Panc1 (cell line): ENCODE data around the gene APOB. TPM values are rescaled to one million over a fixed set of nuclear protein-coding genes. Genes with fewer than 3 reads are reported as not detected.

Source experiments
- ATAC-seq: fragments of 200-7000 bp; cut with Tn5 transposase; 2 replicates; pipeline ENCODE4 v1.9.1; 2020; ENCODE audit warnings: mild to moderate bottlenecking, moderate library complexity
- BruUV-seq: library from RNA; stranded (reverse); fragments of 400-500 nt; replicated peaks from 2 replicates; lab custom pipeline; 2021; lab: Mats Ljungman, UMichigan
- CTCF ChIA-PET: fragments of 300-600 bp; sonication (Branson Sonifier 250); formaldehyde crosslinking; loops from one replicate; lab custom pipeline; 2022; ENCODE audit warnings: antibody characterized with exemption; lab: Charles Lee
- POLR2A ChIA-PET: fragments of 300-600 bp; sonication (Branson Sonifier 250); formaldehyde crosslinking; loops from one replicate; lab custom pipeline; 2022; ENCODE audit warnings: antibody characterized with exemption; lab: Charles Lee
- DNase-seq: peaks from one replicate; pipeline ENCODE4 v3.0.0-alpha.2; 2010; ENCODE audit warnings: low read depth, low spot score
- H3K27ac ChIP-seq: 2 replicates; pipeline ENCODE4 v1.5.1; 2011; ENCODE audit warnings: mild to moderate bottlenecking, low read length, inconsistent platforms
- H3K27me3 ChIP-seq: fragments of 200-500 bp; sonication (Bioruptor generic); 2 replicates; pipeline ENCODE4 v1.6.0; 2014; ENCODE audit warnings: low read length, inconsistent platforms; ENCODE audit not compliant: control insufficient read depth, insufficient read depth
- H3K36me3 ChIP-seq: fragments of 200-500 bp; sonication (Bioruptor generic); 2 replicates; pipeline ENCODE4 v1.5.1; 2014; ENCODE audit warnings: inconsistent platforms, mild to moderate bottlenecking, low read length, moderate library complexity; ENCODE audit not compliant: control insufficient read depth, insufficient read depth
- H3K4me1 ChIP-seq: 2 replicates; pipeline ENCODE4 v1.5.1; 2011; ENCODE audit warnings: inconsistent platforms, mild to moderate bottlenecking, low read length, moderate library complexity; ENCODE audit not compliant: control insufficient read depth, insufficient read depth
- H3K4me3 ChIP-seq, 2 experiments: 2 replicates each; pipeline ENCODE4 v1.5.1; 2011 to 2012; ENCODE audit warnings: low read depth in 2 of 2, low read length in 2 of 2, mild to moderate bottlenecking in 2 of 2, inconsistent platforms in 1 of 2, moderate library complexity in 1 of 2
- H3K9me3 ChIP-seq: fragments of 200-500 bp; sonication (Bioruptor generic); 2 replicates; pipeline ENCODE4 v1.5.1; 2014; ENCODE audit warnings: low read depth, mild to moderate bottlenecking, inconsistent platforms, low read length, moderate library complexity; ENCODE audit not compliant: control insufficient read depth, insufficient read depth
- CTCF ChIP-seq: fragments of 450-650 bp; IDR thresholded peaks from 2 replicates; pipeline ENCODE4 v1.5.1; 2017; ENCODE audit warnings: mild to moderate bottlenecking
- POLR2AphosphoS5 ChIP-seq: IDR thresholded peaks from 2 replicates; pipeline ENCODE4 v1.6.1; 2012; ENCODE audit warnings: mild to moderate bottlenecking, low read depth, low read length, moderate library complexity
- REST ChIP-seq, 2 experiments: IDR thresholded peaks; 2 replicates each; pipeline ENCODE4 v1.6.1; 2011 to 2012; ENCODE audit warnings: low read depth in 2 of 2, control low read depth in 1 of 2, low read length in 1 of 2, mild to moderate bottlenecking in 1 of 2, moderate library complexity in 1 of 2; ENCODE audit not compliant: insufficient read depth in 1 of 2
- SIN3A ChIP-seq: IDR thresholded peaks from 2 replicates; pipeline ENCODE4 v1.6.1; 2012; ENCODE audit warnings: low read depth, mild to moderate bottlenecking, low read length, moderate library complexity, borderline replicate concordance; ENCODE audit not compliant: insufficient read depth
- TCF7L2 ChIP-seq: IDR thresholded peaks from 2 replicates; pipeline ENCODE4 v1.6.1; 2011; ENCODE audit warnings: mild to moderate bottlenecking, low read depth, low read length, inconsistent platforms
- in situ Hi-C: cut with HindIII; loops from 2 replicates; pipeline ENCODE4 v1.10.0; 2016; ENCODE audit warnings: low sequenced_read_pairs, low pct_unique_long_range_greater_than_20kb
- intact Hi-C: fragments of 100-400 bp; cut with micrococcal nuclease; formaldehyde crosslinking; loops from one replicate; pipeline ENCODE4 v1.10.0; 2022; ENCODE audit not compliant: unreplicated experiment
- total RNA-seq: library from RNA; stranded (reverse); gene quantifications from one replicate; pipeline ENCODE4 v1.2.1, GENCODE V29; 2021; ENCODE audit not compliant: unreplicated experiment

Gene APOB
- total RNA-seq, 1 experiment from 2014 or later: 1.2 TPM

DNA sequence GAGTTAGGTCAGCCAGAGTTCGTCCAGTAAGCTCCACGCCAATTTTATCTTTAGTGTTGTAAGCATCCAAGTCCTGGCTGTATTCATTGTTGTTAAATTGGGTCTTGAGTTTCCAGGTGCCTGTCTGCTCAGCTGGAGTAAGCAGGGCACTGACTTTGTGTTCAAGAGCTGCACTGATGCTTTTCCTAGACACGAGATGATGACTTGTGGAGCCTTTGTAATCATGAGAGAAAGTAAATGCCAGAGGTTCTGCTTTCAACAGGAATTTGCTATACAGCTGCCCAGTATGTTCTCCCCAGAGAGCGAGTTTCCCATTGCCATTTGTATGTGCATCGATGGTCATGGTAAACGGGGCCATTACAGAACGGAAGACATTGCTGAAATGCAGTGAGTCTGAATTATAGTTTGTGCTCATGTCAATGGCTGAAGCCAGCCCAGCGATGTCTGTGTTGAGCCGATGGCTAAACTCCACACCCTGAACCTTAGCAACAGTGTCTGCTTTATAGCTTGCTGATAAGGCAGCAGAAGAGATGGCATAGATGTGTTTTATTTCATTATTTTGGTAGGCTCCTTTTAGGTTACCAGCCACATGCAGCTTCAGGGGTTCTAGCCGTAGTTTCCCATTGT, 32.9 kb downstream of the APOB start:
- H3K27ac ChIP-seq: no peak overlapping the region
- ChIA-PET CTCF (no interaction called here), POLR2A (no interaction called here)
- no peak for TF ChIP-seq SIN3A
- TF ChIP-seq TCF7L2: no peak
- no peak for TF ChIP-seq POLR2AphosphoS5
- TF ChIP-seq CTCF: no peak
- no peak for TF ChIP-seq REST (IDR thresholded peaks at IDR 0.05; ENCODE audit: insufficient read depth in 1 of 2, low read depth in 2 of 2, low read length in 1 of 2)
- in situ Hi-C loops (no loop called here), intact Hi-C loops (no loop called here)
- DNase-seq: no peak
- no TSS peak for BruUV-seq
- ATAC-seq: no peak
- no peak overlapping the region for H3K4me3 ChIP-seq
- no peaks in the 10 kb centered on the region for H3K9me3 ChIP-seq
- peaks cover 2% of the 10 kb centered on the region; the same call in 1 of the 2 replicates for H3K27me3 ChIP-seq
- no peaks in the 10 kb centered on the region for H3K36me3 ChIP-seq
- H3K4me1 ChIP-seq: peaks cover 2% of the 10 kb centered on the region; the same call in 1 of the 2 replicates

DNA sequence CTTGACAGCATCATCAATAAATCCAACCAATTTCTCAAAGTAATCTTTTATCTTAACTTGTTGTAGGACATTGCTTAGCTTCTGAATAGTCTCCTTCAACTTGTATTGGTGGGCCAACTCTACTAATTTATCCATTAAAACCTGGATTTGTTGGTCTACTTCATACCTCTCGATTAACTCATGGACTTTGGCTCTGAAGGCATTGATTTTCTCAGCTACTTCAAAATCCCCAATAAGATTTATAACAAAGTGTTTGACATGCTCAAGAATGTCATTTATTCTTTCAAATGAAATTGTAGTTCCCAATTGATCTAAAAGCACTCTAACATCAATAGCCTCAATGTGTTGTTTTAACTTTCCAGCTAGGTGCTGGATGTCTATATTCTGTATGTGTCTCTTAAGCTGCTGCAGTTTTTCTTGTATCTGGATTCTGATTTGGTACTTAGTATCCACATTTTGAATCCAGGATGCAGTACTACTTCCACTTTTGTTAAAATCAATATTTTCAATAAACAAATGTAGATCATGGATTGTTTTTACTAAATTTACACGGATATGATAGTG, 34.1 kb downstream of the APOB start:
- in situ Hi-C loops (no loop called here), intact Hi-C loops (no loop called here)
- DNase-seq (no peak), ATAC-seq (no peak)
- Histone ChIP-seq H3K9me3 (no peaks in the 10 kb centered on the region), H3K27ac (no peak overlapping the region), H3K27me3 (peaks cover 4% of the 10 kb centered on the region), H3K4me1 (peaks cover 2% of the 10 kb centered on the region; the same call in 1 of the 2 replicates), H3K36me3 (no peaks in the 10 kb centered on the region), H3K4me3 (no peak overlapping the region)
- TF ChIP-seq SIN3A (no peak), CTCF (no peak), REST (IDR thresholded peaks at IDR 0.05; ENCODE audit: insufficient read depth in 1 of 2, low read depth in 2 of 2, low read length in 1 of 2) (no peak), TCF7L2 (no peak), POLR2AphosphoS5 (no peak)
- ChIA-PET POLR2A (no interaction called here), CTCF (no interaction called here)
- no TSS peak for BruUV-seq
